Melanocyte of skin (primary cell): ENCODE results near the gene SMARCA5. TPM values are rescaled to one million over a fixed set of nuclear protein-coding genes. Genes with fewer than 3 reads are reported as not detected.

Experiments
- total RNA-seq, 2 donors: library from RNA; depleted of rRNA; stranded (reverse); fragments of >200 nt; gene quantifications; 2 replicates each; pipeline ENCODE4 v1.2.3, GENCODE V29; 2012

The SMARCA5 gene
- total RNA-seq, result 10 to 100 TPM; 44.4 to 67.6 TPM

GRCh38 chr4:143513314-143514168 lies at the start of gene SMARCA5:
SMARCA5 (plus strand) TSS chr4:143513702; CDS start chr4:143513925, 223 bp downstream.

Other genes starting within 250 kb of the SMARCA5 start
- 10 to 100 TPM; 24.1 to 28.0 TPM for gene GAB1, start 176.8 kb upstream of the SMARCA5 start, total RNA-seq
- gene FREM3, start 187.0 kb downstream of the SMARCA5 start, total RNA-seq, result not detected